Activated CD8-positive, alpha-beta T cell treated with anti-CD3 and anti-CD28 coated beads for 36 hours (primary cell): ENCODE data around the gene TCN2. TPM values are rescaled to one million over a fixed set of nuclear protein-coding genes. Genes with fewer than 3 reads are reported as not detected.

ENCODE experiments used
- ATAC-seq: fragments of 200-7000 bp; cut with Tn5 transposase; one replicate; pipeline ENCODE4 v1.10.0; 2021; ENCODE audit warnings: mild to moderate bottlenecking, moderate library complexity
- CTCF ChIA-PET: fragments of 350-600 bp; sonication (Branson Sonifier 250); formaldehyde crosslinking; loops from one replicate; lab custom pipeline; 2021; ENCODE audit warnings: antibody characterized with exemption; lab: Charles Lee
- POLR2A ChIA-PET: fragments of 350-600 bp; sonication (Branson Sonifier 250); formaldehyde crosslinking; loops from one replicate; lab custom pipeline; 2021; ENCODE audit warnings: antibody characterized with exemption; lab: Charles Lee
- DNase-seq: peaks from one replicate; pipeline ENCODE4 v3.0.0-alpha.2; 2020
- H3K27ac Mint-ChIP-seq: one replicate; pipeline ENCODE4 v1.8.0; 2021; ENCODE audit warnings: mild to moderate bottlenecking, mixed read lengths
- H3K27me3 Mint-ChIP-seq: one replicate; pipeline ENCODE4 v1.8.0; 2021; ENCODE audit warnings: mixed read lengths
- H3K36me3 Mint-ChIP-seq: one replicate; pipeline ENCODE4 v1.8.0; 2021; ENCODE audit warnings: low read depth, mixed read lengths
- H3K4me1 Mint-ChIP-seq: one replicate; pipeline ENCODE4 v1.8.0; 2021; ENCODE audit warnings: low read depth, mixed read lengths
- H3K4me3 Mint-ChIP-seq: one replicate; pipeline ENCODE4 v1.8.0; 2021; ENCODE audit warnings: mild to moderate bottlenecking, moderate library complexity, mixed read lengths
- H3K9me3 Mint-ChIP-seq: one replicate; pipeline ENCODE4 v1.8.0; 2021; ENCODE audit warnings: mixed read lengths
- intact Hi-C: fragments of 100-400 bp; cut with micrococcal nuclease; formaldehyde crosslinking; loops from one replicate; pipeline ENCODE4 v1.10.0; 2022
- total RNA-seq, 2 experiments: library from RNA; stranded (reverse); gene quantifications; one replicate each; pipeline ENCODE4 v1.2.3, GENCODE V29; 2021
- TF ChIP-seq, protein P1 (sequence below): fragments of 200-600 bp; IDR thresholded peaks from one replicate; pipeline ENCODE4 v1.8.0; 2022; ENCODE audit warnings: antibody characterized with exemption, mild to moderate bottlenecking

The TCN2 gene
- total RNA-seq, 2 experiments from 2014 or later = 0.16 TPM; not detected in 1

DNA sequence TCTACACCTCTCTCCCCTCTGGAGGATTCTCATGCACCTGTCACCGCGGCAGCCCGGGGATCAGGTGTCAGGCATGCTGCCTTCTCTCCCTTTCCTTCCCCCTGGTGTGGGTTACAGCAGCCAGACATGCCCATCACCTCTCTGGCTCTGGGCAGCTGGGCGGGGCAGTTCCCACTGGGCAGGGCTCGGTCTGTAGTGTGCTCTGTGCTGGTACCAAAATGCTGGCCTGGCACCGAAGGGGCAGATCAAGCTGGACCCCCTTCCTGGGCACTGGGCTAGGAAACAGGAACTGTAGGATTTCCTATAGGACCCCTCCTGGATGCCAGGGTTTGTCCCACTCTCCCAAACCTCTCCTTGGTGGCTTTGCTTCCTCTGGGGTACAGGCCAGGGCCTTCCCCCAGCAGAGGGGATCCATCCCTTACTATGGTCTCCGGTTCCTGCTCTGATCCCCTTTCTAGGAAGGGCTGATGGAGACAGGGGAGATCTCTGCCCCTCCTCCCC lies 33.3 kb upstream of the TCN2 start:
- Mint-ChIP-seq H3K36me3 (peaks cover 23% of the 10 kb centered on the region), H3K4me1 (peaks cover 6% of the 10 kb centered on the region), H3K9me3 (no peaks in the 10 kb centered on the region), H3K4me3 (no peak overlapping the region), H3K27ac (no peak overlapping the region), H3K27me3 (no peaks in the 10 kb centered on the region)
- POLR2A ChIA-PET = interaction anchor here (0.6 kb wide), 1 partner anchor 16 kb away, joined by 3 read pairs; no protein-coding TSS in a partner anchor
- TF ChIP-seq, protein P1, sequence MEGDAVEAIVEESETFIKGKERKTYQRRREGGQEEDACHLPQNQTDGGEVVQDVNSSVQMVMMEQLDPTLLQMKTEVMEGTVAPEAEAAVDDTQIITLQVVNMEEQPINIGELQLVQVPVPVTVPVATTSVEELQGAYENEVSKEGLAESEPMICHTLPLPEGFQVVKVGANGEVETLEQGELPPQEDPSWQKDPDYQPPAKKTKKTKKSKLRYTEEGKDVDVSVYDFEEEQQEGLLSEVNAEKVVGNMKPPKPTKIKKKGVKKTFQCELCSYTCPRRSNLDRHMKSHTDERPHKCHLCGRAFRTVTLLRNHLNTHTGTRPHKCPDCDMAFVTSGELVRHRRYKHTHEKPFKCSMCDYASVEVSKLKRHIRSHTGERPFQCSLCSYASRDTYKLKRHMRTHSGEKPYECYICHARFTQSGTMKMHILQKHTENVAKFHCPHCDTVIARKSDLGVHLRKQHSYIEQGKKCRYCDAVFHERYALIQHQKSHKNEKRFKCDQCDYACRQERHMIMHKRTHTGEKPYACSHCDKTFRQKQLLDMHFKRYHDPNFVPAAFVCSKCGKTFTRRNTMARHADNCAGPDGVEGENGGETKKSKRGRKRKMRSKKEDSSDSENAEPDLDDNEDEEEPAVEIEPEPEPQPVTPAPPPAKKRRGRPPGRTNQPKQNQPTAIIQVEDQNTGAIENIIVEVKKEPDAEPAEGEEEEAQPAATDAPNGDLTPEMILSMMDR = no peak
- no peak for DNase-seq
- intact Hi-C loops = no loop called here
- CTCF ChIA-PET = no interaction called here
- ATAC-seq = no peak

DNA sequence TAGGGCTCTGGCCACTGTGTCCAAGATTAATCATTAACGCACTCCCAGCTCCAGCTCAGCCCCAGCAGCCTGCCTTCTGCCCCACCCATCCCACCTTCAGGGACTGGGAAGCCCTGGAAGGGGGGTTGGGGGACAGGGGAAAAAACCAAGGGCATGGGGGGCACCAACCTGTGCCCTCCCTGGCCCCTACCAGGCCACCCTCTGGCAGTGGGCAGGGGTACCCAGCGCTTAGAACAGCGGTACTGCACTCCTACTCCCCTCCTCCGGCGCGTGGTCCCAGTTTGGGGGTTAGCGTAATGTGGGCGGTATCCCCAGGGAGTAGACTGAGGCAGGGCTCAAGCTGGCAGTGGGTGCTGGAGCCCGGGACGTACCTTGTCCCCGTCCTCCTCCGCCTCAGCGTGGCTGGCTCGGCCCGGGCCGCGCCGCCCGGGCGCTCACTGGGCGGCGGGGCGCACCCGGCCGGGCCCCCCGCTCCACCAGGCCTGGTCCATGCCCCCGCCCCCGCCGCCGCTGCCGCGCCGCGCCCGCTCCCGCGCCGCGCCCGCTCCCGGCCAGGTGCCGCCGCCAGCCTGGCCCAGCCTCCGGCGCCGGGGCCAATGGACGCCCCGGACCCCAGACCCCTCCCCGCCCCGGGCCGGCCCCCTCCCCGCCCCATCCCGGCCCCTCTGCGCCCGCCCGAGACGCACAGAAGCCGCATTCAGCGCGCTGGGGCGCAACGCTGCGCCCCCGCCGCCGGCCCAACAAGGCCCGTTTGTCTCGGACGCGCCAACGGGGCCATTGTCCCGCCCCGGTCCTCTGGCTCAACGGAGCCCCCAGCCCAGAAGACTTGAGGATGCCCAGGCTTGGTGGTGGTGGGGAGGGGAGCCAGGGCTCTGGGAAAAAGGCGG lies 32.6 kb upstream of the TCN2 start, which contains the start of gene GAL3ST1:
GAL3ST1 (minus strand) TSS at position 571 of the 887 bp plus-strand sequence. CDS start 17,273 bp downstream, outside the sequence.
- ChIA-PET CTCF (no interaction called here), POLR2A (interaction anchor here (0.6 kb wide), 1 partner anchor 15 kb away, joined by 3 read pairs; no protein-coding TSS in a partner anchor)
- Mint-ChIP-seq H3K36me3 (peaks cover 30% of the 10 kb centered on the region), H3K27me3 (no peaks in the 10 kb centered on the region), H3K4me3 (no peak within 1 kb of the TSS), H3K27ac (no peak within 1 kb of the TSS), H3K9me3 (no peaks in the 10 kb centered on the region), H3K4me1 (peaks cover 6% of the 10 kb centered on the region)
- intact Hi-C loops = no loop called here
- no peak for ATAC-seq
- DNase-seq = no peak
- TF ChIP-seq, protein P1 = no peak

DNA sequence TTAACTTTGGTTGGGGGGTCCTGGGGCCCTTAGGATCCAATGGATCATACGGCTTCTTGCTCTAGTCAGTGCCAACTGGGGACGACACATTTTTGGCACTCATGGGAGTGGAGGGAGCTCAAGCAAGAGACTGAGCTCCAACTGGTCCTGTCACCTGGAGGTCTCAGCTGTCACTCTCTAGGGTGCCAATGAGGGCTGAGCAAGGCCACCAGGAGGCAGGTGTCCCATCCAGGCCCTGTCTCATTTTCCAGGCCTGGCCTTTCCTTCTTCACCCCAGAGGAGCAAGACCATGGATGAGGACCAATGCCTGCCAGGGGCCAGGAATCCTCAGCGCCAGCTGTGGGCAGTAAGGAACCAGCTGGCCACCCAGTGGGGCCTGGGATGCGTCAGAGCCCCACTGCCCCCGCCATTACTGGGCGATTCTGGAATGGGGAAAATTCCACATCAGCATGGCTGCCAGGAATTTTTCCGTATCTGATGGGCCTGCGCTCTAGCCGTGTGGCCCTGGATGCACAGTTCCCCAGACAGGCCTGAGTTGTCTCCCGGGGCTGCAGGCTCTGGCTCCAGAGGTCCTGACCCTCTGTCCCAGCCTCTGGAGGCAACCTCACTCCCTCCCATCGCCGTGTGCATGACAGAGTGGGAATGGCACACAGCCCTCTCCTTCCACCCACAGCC lies 31.8 kb upstream of the TCN2 start:
- TF ChIP-seq, protein P1 = no peak
- no peaks in the 10 kb centered on the region for H3K9me3 Mint-ChIP-seq
- peaks cover 36% of the 10 kb centered on the region for H3K36me3 Mint-ChIP-seq
- intact Hi-C loops = no loop called here
- peaks cover 6% of the 10 kb centered on the region for H3K4me1 Mint-ChIP-seq
- DNase-seq (no peak), ATAC-seq (peak; percentile 40)
- H3K27ac Mint-ChIP-seq = no peak overlapping the region
- POLR2A ChIA-PET = interaction anchor here (0.9 kb wide), 1 partner anchor 12 kb away, joined by 3 read pairs; no protein-coding TSS in a partner anchor
- no peak overlapping the region for H3K4me3 Mint-ChIP-seq
- no peaks in the 10 kb centered on the region for H3K27me3 Mint-ChIP-seq
- CTCF ChIA-PET = no interaction called here

DNA sequence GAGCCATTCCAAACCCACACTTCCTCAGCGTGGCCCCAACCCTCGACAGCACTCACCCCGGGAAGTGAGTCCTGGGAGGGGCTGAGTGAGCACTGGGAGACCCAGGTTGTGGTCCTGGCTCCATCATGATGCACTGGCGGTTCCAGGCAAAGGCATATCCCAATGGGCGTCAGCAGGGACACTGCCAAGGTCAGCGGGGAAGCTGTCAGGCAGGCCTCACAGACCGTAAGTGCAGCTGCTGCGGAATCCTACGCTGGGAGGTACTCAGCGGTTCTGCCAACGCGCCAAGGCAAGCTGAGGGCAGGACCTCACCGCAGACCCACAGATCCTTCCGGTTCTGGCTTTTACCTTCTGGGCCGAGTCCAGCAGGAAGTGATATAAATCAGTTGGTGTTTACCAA lies 31.1 kb upstream of the TCN2 start:
- DNase-seq (no peak), ATAC-seq (no peak)
- no peak overlapping the region for H3K4me3 Mint-ChIP-seq
- intact Hi-C loops = no loop called here
- H3K9me3 Mint-ChIP-seq = no peaks in the 10 kb centered on the region
- ChIA-PET CTCF (no interaction called here), POLR2A (interaction anchor here (0.9 kb wide), 1 partner anchor 12 kb away, joined by 3 read pairs; no protein-coding TSS in a partner anchor)
- H3K27ac Mint-ChIP-seq = no peak overlapping the region
- TF ChIP-seq, protein P1 = no peak
- H3K27me3 Mint-ChIP-seq = no peaks in the 10 kb centered on the region
- peaks cover 6% of the 10 kb centered on the region for H3K4me1 Mint-ChIP-seq
- peaks cover 40% of the 10 kb centered on the region for H3K36me3 Mint-ChIP-seq
